Adrenal gland (tissue), 19 donors: ENCODE results near the gene RND1. TPM values are rescaled to one million over a fixed set of nuclear protein-coding genes. Genes with fewer than 3 reads are reported as not detected.
"Not testable (repeated sequence)": the region's sequence is repeated elsewhere in the genome, so short reads cannot be mapped to it uniquely, and the experiment has no call there.

Experiments used
- DNase-seq, 7 donors: peaks; one replicate each; pipeline ENCODE4 v3.0.0-alpha.2; 2019 to 2020
- H3K27ac ChIP-seq, 5 donors: fragments of 200-600 bp; sonication (generic) in 4 of 5; 1 replicate in 3 of 5; 2 replicates in 2 of 5; pipeline versions ENCODE4 v1.5.1 to v1.8.0; 2016 to 2020; ENCODE audit warnings: mild to moderate bottlenecking in 1 of 5
- H3K27me3 ChIP-seq: fragments of 200-600 bp; 2 replicates; pipeline ENCODE4 v1.8.0; 2021
- H3K36me3 ChIP-seq, 2 donors: fragments of 200-600 bp; replicated peaks in 1 of 2; 1 replicate in 1 of 2; 2 replicates in 1 of 2; pipeline versions ENCODE4 v1.5.1 to v1.8.0; 2018 to 2022
- H3K4me1 ChIP-seq, 2 donors: fragments of 200-600 bp; replicated peaks in 1 of 2; 1 replicate in 1 of 2; 2 replicates in 1 of 2; pipeline versions ENCODE4 v1.5.1 to v1.8.0; 2018 to 2021
- H3K4me3 ChIP-seq, 4 donors: fragments of 200-600 bp; sonication (generic) in 3 of 4; one replicate each; pipeline ENCODE4 v1.5.1; 2016 to 2018
- H3K9me3 ChIP-seq, 3 donors: fragments of 200-600 bp; sonication (generic) in 1 of 3; replicated peaks in 1 of 3; 1 replicate in 2 of 3; 2 replicates in 1 of 3; pipeline versions ENCODE4 v1.5.1 to v1.8.0; 2016 to 2021
- CTCF ChIP-seq, 6 experiments: fragments of 450-650 bp in 4 of 6; fragments of 200-600 bp in 2 of 6; sonication (generic) in 1 of 6; IDR thresholded peaks; 1 replicate in 5 of 6; 2 replicates in 1 of 6; pipeline versions ENCODE4 v1.5.1 to v1.8.0; 2016 to 2021; ENCODE audit warnings: antibody characterized with exemption in 6 of 6, mild to moderate bottlenecking in 2 of 6, moderate library complexity in 1 of 6
- POLR2A ChIP-seq, 2 donors: fragments of 450-650 bp; IDR thresholded peaks; one replicate each; pipeline ENCODE4 v1.6.1; 2017; ENCODE audit warnings: antibody characterized with exemption in 2 of 2, mild to moderate bottlenecking in 2 of 2, moderate library complexity in 1 of 2
- WGBS, 4 donors: extraction: QIAGEN DNeasy Blood & Tissue Kit in 2 of 4; methylation state at CpG; one replicate each; pipeline versions ENCODE4 v1.1.5 to v1.1.7; 2013 to 2017; 5-methylcytosine and 5-hydroxymethylcytosine counted together
- intact Hi-C, 2 donors: fragments of 100-400 bp; cut with DNase I; formaldehyde crosslinking; loops; one replicate each; pipeline versions ENCODE4 v1.14.1 to v1.15.0; 2022 to 2023
- long read RNA-seq, 10 donors: library from polyadenylated mRNA in 3 of 10; unstranded in 2 of 10; stranded (forward) in 1 of 10; transcript quantifications; one replicate each; pipeline ENCODE4 v2.0.0 and lab custom pipeline, GENCODE V29; 2021 to 2026
- polyA plus RNA-seq, 3 donors: library from polyadenylated mRNA; stranded (reverse); fragments of 200-250 nt in 2 of 3; fragments of 350-450 nt in 1 of 3; fragmentation: Illumina TruSeq in 1 of 3; extraction: RNeasy Lipid Tissue Mini Kit (QIAGEN cat#74804) in 1 of 3; gene quantifications; one replicate each; pipeline ENCODE4 v1.2.3, GENCODE V29; 2013 to 2014
- total RNA-seq, 9 donors: library from RNA; depleted of rRNA in 4 of 9; stranded (reverse); fragments of >200 nt in 4 of 9; fragments of 120-200 nt in 1 of 9; fragmentation: NEBNext Ultra II Directional in 1 of 9; extraction: Animal tissue kit (Norgen Biotek cat#: 25700) in 1 of 9; gene quantifications; one replicate each; pipeline versions ENCODE4 v1.1.0 to v1.2.4, GENCODE V29; 2013 to 2023
- donor health status: healthy with polysubstance abuse.
- donor health status: Bipolar disorder and iron deficiency.
- donor health status: DM: yes; HTN: yes; CAD: no.
- donor health status: DM: no; HTN: no; CAD: no.
- donor health status: DM: no; HTN: no; CAD: no.
- donor health status: DM: yes; HTN: yes; CAD: no.

Gene RND1
- under 1 TPM in 4 of 9 donors, not detected in 5; 0.22 to 0.50 (median 0.43) TPM for total RNA-seq
- polyA plus RNA-seq: 1 to 10 TPM in 1 of 3 donors, under 1 TPM in 2; 0.20 to 2.9 (median 0.72) TPM
- long read RNA-seq, donor 1: 0 reads
- long read RNA-seq, donor 2: 0 reads
- long read RNA-seq, donor 3: 0 reads
- long read RNA-seq, donor 4: 0 reads
- long read RNA-seq, donor 5, partial matches to known transcripts: 0 of 1 reads
- long read RNA-seq, donor 5, other reads (novel, unspliced or antisense): 0 of 1 reads
- long read RNA-seq, donor 6: 0 reads
- long read RNA-seq, donor 7, partial matches to known transcripts: 0 of 1 reads
- long read RNA-seq, donor 7, other reads (novel, unspliced or antisense): 0 of 1 reads
- long read RNA-seq, donor 8, partial matches to known transcripts: 0 of 2 reads
- long read RNA-seq, donor 8, other reads (novel, unspliced or antisense): 0 of 2 reads
- long read RNA-seq, donor 9: 0 reads
- long read RNA-seq, donor 10: 0 reads

GRCh38 chr12:48865281-48866051 is at the start of gene RND1:
Gene RND1, minus strand, starts transcription at chr12:48865870. Its CDS starts 103 bp downstream, at chr12:48865767.
- Histone ChIP-seq H3K4me1 (peaks cover 0 to 5% of the 10 kb centered on the region in 2 donors), H3K27me3 (peaks cover 3% of the 10 kb centered on the region), H3K4me3 (peak within 1 kb of the TSS in 3 of 4 donors; percentile 36 to 68 (median 36)), H3K9me3 (no peaks in the 10 kb centered on the region), H3K36me3 (no peaks in the 10 kb centered on the region), H3K27ac (no peak within 1 kb of the TSS)
- TF ChIP-seq POLR2A (IDR thresholded peaks at IDR 0.05) (peak; percentile 84 to 89), CTCF (IDR thresholded peaks at IDR 0.05) (no peak)
- 2 to 4% (median 3%) methylated on average over 15 to 32 of the region's 32 CpGs for WGBS, 4 donors
- intact Hi-C loops: no loop called here
- DNase-seq: peak; percentile 88 to 96 (median 93)

- intact Hi-C loops: no loop called here
- Histone ChIP-seq H3K36me3 (no peaks in the 10 kb centered on the region), H3K27ac (no peak overlapping the region), H3K27me3 (no peaks in the 10 kb centered on the region), H3K4me1 (no peaks in the 10 kb centered on the region), H3K9me3 (no peaks in the 10 kb centered on the region), H3K4me3 (no peak overlapping the region)
- TF ChIP-seq CTCF (IDR thresholded peaks at IDR 0.05) (no peak), POLR2A (IDR thresholded peaks at IDR 0.05) (no peak)
- no peak for DNase-seq
Observed at GRCh38 chr12:48910196-48910595, 44.5 kb upstream of the RND1 start.

GRCh38 chr12:48909698-48910097 is 44.0 kb upstream of the RND1 start:
- DNase-seq, H3K27ac ChIP-seq, H3K27me3 ChIP-seq, H3K9me3 ChIP-seq, H3K36me3 ChIP-seq, intact Hi-C loops, H3K4me3 ChIP-seq, H3K4me1 ChIP-seq: not testable (repeated sequence)
- WGBS, 4 donors: 80 to 91% (median 80%) methylated on average over 11 of the region's 11 CpGs

GRCh38 chr12:48907245-48907644 is 41.6 kb upstream of the RND1 start:
- no peak for TF ChIP-seq POLR2A (IDR thresholded peaks at IDR 0.05)
- TF ChIP-seq CTCF (IDR thresholded peaks at IDR 0.05): no peak
- intact Hi-C loops: no loop called here
- DNase-seq: no peak

More at GRCh38 chr12:48907245-48907644, 41.6 kb upstream of the RND1 start:
- 39 to 52% (median 44%) methylated on average over 3 of the region's 3 CpGs for whole genome bisulfite sequencing, 4 donors
- Histone ChIP-seq H3K36me3 (no peaks in the 10 kb centered on the region), H3K9me3 (no peaks in the 10 kb centered on the region), H3K4me3 (no peak overlapping the region), H3K27me3 (no peaks in the 10 kb centered on the region), H3K27ac (no peak overlapping the region), H3K4me1 (no peaks in the 10 kb centered on the region)
